K562 (cell line): ENCODE data around the gene ABCE1. TPM values are rescaled to one million over a fixed set of nuclear protein-coding genes. Genes with fewer than 3 reads are reported as not detected.

Experiments
- ARID4B ChIP-seq: sonication (generic); formaldehyde crosslinking; IDR thresholded peaks from 2 replicates; pipeline ENCODE4 v1.8.0; 2022; ENCODE audit warnings: mild to moderate bottlenecking, missing genetic modification reagents
- CCAR2 ChIP-seq: fragments of 200-400 bp; formaldehyde crosslinking; IDR thresholded peaks from 2 replicates; pipeline ENCODE4 v1.6.1; 2017; ENCODE audit warnings: mild to moderate bottlenecking, low read depth, low read length
- CEBPG ChIP-seq, 3 experiments: fragments of 200-800 bp in 1 of 3; sonication (Bioruptor generic) in 1 of 3; sonication (generic) in 1 of 3; formaldehyde crosslinking in 1 of 3; IDR thresholded peaks in 2 of 3; conservative IDR thresholded peaks in 1 of 3; 2 replicates each; pipeline versions ENCODE4 v1.6.1 to v1.8.0; 2016 to 2022; ENCODE audit warnings: missing compliant biosample characterization in 2 of 3, missing genetic modification characterization in 2 of 3, mild to moderate bottlenecking in 1 of 3, missing genetic modification reagents in 1 of 3
- DEAF1 ChIP-seq: fragments of 450-650 bp; formaldehyde crosslinking; IDR thresholded peaks from 2 replicates; pipeline ENCODE4 v1.4.0; 2020; ENCODE audit warnings: mild to moderate bottlenecking, moderate library complexity
- HNRNPK ChIP-seq: fragments of 200-400 bp; formaldehyde crosslinking; IDR thresholded peaks from one replicate; pipeline ENCODE4 v1.6.1; 2018; ENCODE audit warnings: mild to moderate bottlenecking, low read depth, low read length; ENCODE audit not compliant: poor library complexity, severe bottlenecking
- KAT8 ChIP-seq: fragments of 450-650 bp; IDR thresholded peaks from 2 replicates; pipeline ENCODE4 v1.6.1; 2016; ENCODE audit warnings: low read depth, mild to moderate bottlenecking
- KDM1A ChIP-seq, 2 experiments: fragments of 450-650 bp; IDR thresholded peaks; 2 replicates each; pipeline ENCODE4 v1.6.1; 2016; ENCODE audit warnings: mild to moderate bottlenecking in 2 of 2
- NCOA1 ChIP-seq: fragments of 450-650 bp; IDR thresholded peaks from 2 replicates; pipeline ENCODE4 v1.6.1; 2016; ENCODE audit warnings: low read depth
- NELFE ChIP-seq: IDR thresholded peaks from 2 replicates; pipeline ENCODE4 v1.6.1; 2011; ENCODE audit warnings: mild to moderate bottlenecking; ENCODE audit not compliant: insufficient read depth, insufficient read length
- POLR2B ChIP-seq: fragments of 450-650 bp; IDR thresholded peaks from 2 replicates; pipeline ENCODE4 v1.6.1; 2018; ENCODE audit warnings: low read depth; ENCODE audit not compliant: partially characterized antibody
- PTBP1 ChIP-seq: fragments of 200-400 bp; formaldehyde crosslinking; IDR thresholded peaks from 2 replicates; pipeline ENCODE4 v1.6.1; 2017; ENCODE audit warnings: low read depth, low read length
- RBM17 ChIP-seq: fragments of 200-400 bp; formaldehyde crosslinking; IDR thresholded peaks from 2 replicates; pipeline ENCODE4 v1.6.1; 2017; ENCODE audit warnings: low read depth, mild to moderate bottlenecking, low read length, borderline replicate concordance
- SAFB ChIP-seq: fragments of 200-400 bp; formaldehyde crosslinking; IDR thresholded peaks from 2 replicates; pipeline ENCODE4 v1.6.1; 2017; ENCODE audit warnings: low read depth, low read length, borderline replicate concordance
- TGIF2 ChIP-seq: sonication (generic); formaldehyde crosslinking; IDR thresholded peaks from 2 replicates; pipeline ENCODE4 v1.8.1; 2022; ENCODE audit warnings: mild to moderate bottlenecking, missing genetic modification reagents, moderate library complexity
- ZNF12 ChIP-seq: sonication (generic); formaldehyde crosslinking; IDR thresholded peaks from 2 replicates; pipeline ENCODE4 v1.4.0; 2020; ENCODE audit warnings: mild to moderate bottlenecking, missing genetic modification reagents
- ZNF311 ChIP-seq: fragments of 250-450 bp; sonication (Bioruptor Pico); IDR thresholded peaks from 2 replicates; pipeline ENCODE4 v1.4.0; 2020; ENCODE audit warnings: mild to moderate bottlenecking, moderate library complexity
- ZNF354B ChIP-seq: fragments of 250-450 bp; sonication (Bioruptor Pico); IDR thresholded peaks from 2 replicates; pipeline ENCODE4 v1.4.0; 2020
- ZNF395 ChIP-seq: fragments of 200-800 bp; sonication (Bioruptor generic); IDR thresholded peaks from 2 replicates; pipeline ENCODE4 v1.6.1; 2017; ENCODE audit warnings: missing genetic modification characterization, missing compliant biosample characterization
- ZNF551 ChIP-seq: fragments of 250-450 bp; sonication (Bioruptor Pico); IDR thresholded peaks from 2 replicates; pipeline ENCODE4 v1.5.0; 2021; ENCODE audit warnings: mild to moderate bottlenecking, moderate library complexity
- ZNF778 ChIP-seq: fragments of 450-650 bp; formaldehyde crosslinking; IDR thresholded peaks from 2 replicates; pipeline ENCODE4 v1.4.0; 2020; ENCODE audit warnings: mild to moderate bottlenecking, moderate library complexity
- polyA plus RNA-seq, 8 experiments: library from polyadenylated mRNA; depleted of rRNA in 4 of 8; stranded (reverse) in 5 of 8; unstranded in 3 of 8; fragments of >200 nt; fragmentation: Nextera tagmentation in 2 of 8; fragmentation: Illumina TruSeq in 1 of 8; extraction: Ambion mirVana in 2 of 8; extraction: Trizol in 1 of 8; gene quantifications; 2 replicates each; pipeline versions ENCODE4 v1.2.1 to v1.2.3, GENCODE V29; 2011 to 2014; ENCODE audit warnings: inconsistent platforms in 1 of 8, missing spikeins in 1 of 8
- total RNA-seq, 7 experiments: library from RNA; depleted of rRNA in 6 of 7; stranded (reverse); fragments of >200 nt in 6 of 7; fragmentation: Illumina TruSeq in 2 of 7; extraction: Trizol in 2 of 7; gene quantifications; 2 replicates each; pipeline versions ENCODE4 v1.2.1 to v1.2.3, GENCODE V29; 2011 to 2021; ENCODE audit warnings: low replicate concordance in 1 of 7
- TF ChIP-seq, protein P1 (sequence below): IDR thresholded peaks from 2 replicates; pipeline ENCODE4 v1.6.1; 2012; ENCODE audit warnings: low read depth, low read length, improper control_type of control experiment, borderline replicate concordance

ABCE1 gene
- total and polyA plus RNA-seq, 9 of the 15 experiments (the other 6 are each of a cell fraction or from before 2014, with no cell fraction given) = 134 to 256 (median 169) TPM

- TF ChIP-seq ZNF551 = no peak
- no peak for TF ChIP-seq RBM17
- TF ChIP-seq, protein P1, sequence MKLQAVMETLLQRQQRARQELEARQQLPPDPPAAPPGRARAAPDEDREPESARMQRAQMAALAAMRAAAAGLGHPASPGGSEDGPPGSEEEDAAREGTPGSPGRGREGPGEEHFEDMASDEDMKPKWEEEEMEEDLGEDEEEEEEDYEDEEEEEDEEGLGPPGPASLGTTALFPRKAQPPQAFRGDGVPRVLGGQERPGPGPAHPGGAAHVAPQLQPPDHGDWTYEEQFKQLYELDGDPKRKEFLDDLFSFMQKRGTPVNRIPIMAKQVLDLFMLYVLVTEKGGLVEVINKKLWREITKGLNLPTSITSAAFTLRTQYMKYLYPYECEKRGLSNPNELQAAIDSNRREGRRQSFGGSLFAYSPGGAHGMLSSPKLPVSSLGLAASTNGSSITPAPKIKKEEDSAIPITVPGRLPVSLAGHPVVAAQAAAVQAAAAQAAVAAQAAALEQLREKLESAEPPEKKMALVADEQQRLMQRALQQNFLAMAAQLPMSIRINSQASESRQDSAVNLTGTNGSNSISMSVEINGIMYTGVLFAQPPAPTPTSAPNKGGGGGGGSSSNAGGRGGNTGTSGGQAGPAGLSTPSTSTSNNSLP = no peak
- TF ChIP-seq HNRNPK = no peak
- TF ChIP-seq ZNF311 (CRISPR knock-in tag) = no peak
- no peak for TF ChIP-seq ARID4B (CRISPR knock-in tag)
- TF ChIP-seq CCAR2 = no peak
- TF ChIP-seq PTBP1 = no peak
- no peak for TF ChIP-seq ZNF778
- TF ChIP-seq CEBPG (CRISPR knock-in tag; IDR thresholded peaks at IDR 0.05) = no peak
- TF ChIP-seq CEBPG (tag; conservative IDR thresholded peaks at IDR 0.05 in 1 of 2, IDR thresholded peaks at IDR 0.05 in 1 of 2) = no peak
- no peak for TF ChIP-seq KAT8
- no peak for TF ChIP-seq ZNF395 (CRISPR knock-in tag)
- no peak for TF ChIP-seq ZNF12 (CRISPR knock-in tag)
- TF ChIP-seq TGIF2 = no peak
- no peak for TF ChIP-seq ZNF354B (CRISPR knock-in tag)
- TF ChIP-seq POLR2B = no peak
- no peak for TF ChIP-seq SAFB
- no peak for TF ChIP-seq NCOA1
- TF ChIP-seq DEAF1 = no peak
- TF ChIP-seq KDM1A (IDR thresholded peaks at IDR 0.05) = no peak
- no peak for TF ChIP-seq NELFE
Observed at GRCh38 chr4:145098675-145099037, 545 bp downstream of the ABCE1 start (continued).
